ENCODE measurements around the gene NETO2. TPM values are rescaled to one million over a fixed set of nuclear protein-coding genes. Genes with fewer than 3 reads are reported as not detected.

Gene NETO2
- total and polyA plus RNA-seq, 2 of the 13 experiments (the other 11 are each of a cell fraction or from before 2014, with no cell fraction given): 8.2 to 13.5 TPM

GRCh38 chr16:47096297-47096696, 47.4 kb downstream of the NETO2 start (continued):
- TF ChIP-seq FOXP4 (CRISPR knock-in tag; IDR thresholded peaks at IDR 0.05) (no peak), RFXAP (CRISPR knock-in tag; IDR thresholded peaks at IDR 0.05; ENCODE audit: borderline replicate concordance) (no peak)

- H3K4me3 ChIP-seq (replicated peaks in 1 of 3; ENCODE audit: insufficient read depth in 1 of 3, low read depth in 2 of 3, low read length in 3 of 3): no peak overlapping the region
- DNase-seq (ENCODE audit: low spot score) (no peak), ATAC-seq (no peak), FAIRE-seq (no peak)
- no peak for TF ChIP-seq ZBTB8A (CRISPR knock-in tag; IDR thresholded peaks at IDR 0.05; ENCODE audit: borderline replicate concordance, low read depth)
- POLR2A ChIA-PET: no interaction called here
- WGBS (ENCODE audit: low lambda C conversion rate): 43% methylated on average over 6 of the region's 6 CpGs
- H4K20me1 ChIP-seq (ENCODE audit: insufficient read depth, low read length): no peaks in the 10 kb centered on the region
- CTCF ChIA-PET (ENCODE audit: low intra/inter-chr PET ratio, low total read pairs): no interaction called here
- H3K9me3 ChIP-seq (ENCODE audit: low read length): no peaks in the 10 kb centered on the region
- BruUV-seq (replicated peaks): no TSS peak
- H3K27me3 ChIP-seq (ENCODE audit: control insufficient read depth in 1 of 2, insufficient read depth in 2 of 2, low read length in 2 of 2): peaks cover 0 to 9% of the 10 kb centered on the region in 2 experiments; a peak in 1 of 5 replicates
- in situ Hi-C loops (cut with HindIII; ENCODE audit: extremely low pct_ligation_motif_present, low pct_unique_long_range_greater_than_20kb): no loop called here
- H3K4me2 ChIP-seq (ENCODE audit: low read depth, low read length): no peak overlapping the region
- no peaks in the 10 kb centered on the region for H3K79me2 ChIP-seq (ENCODE audit: insufficient read depth, low read length)
- H2AFZ ChIP-seq (ENCODE audit: low read length): no peak overlapping the region
- intact Hi-C loops (cut with micrococcal nuclease; ENCODE audit: unreplicated experiment): no loop called here
- no peak overlapping the region for H3K9ac ChIP-seq (ENCODE audit: insufficient read depth, low read depth, low read length)
- H3K27ac ChIP-seq (ENCODE audit: extremely low read length, insufficient read depth, low read length): no peak overlapping the region
- no peaks in the 10 kb centered on the region for H3K36me3 ChIP-seq (replicated peaks in 1 of 2; ENCODE audit: control insufficient read depth in 1 of 2, insufficient read depth in 2 of 2, low read length in 2 of 2)
- H3K4me1 ChIP-seq (ENCODE audit: insufficient read depth, low read length): no peaks in the 10 kb centered on the region
Observed at GRCh38 chr16:47084198-47084597, 59.5 kb downstream of the NETO2 start.

GRCh38 chr16:47082099-47082865, 61.5 kb downstream of the NETO2 start:
- BruUV-seq (replicated peaks): no TSS peak
- H3K4me1 ChIP-seq (ENCODE audit: insufficient read depth, low read length): no peaks in the 10 kb centered on the region
- no peak overlapping the region for H3K4me3 ChIP-seq (replicated peaks in 1 of 3; ENCODE audit: insufficient read depth in 1 of 3, low read depth in 2 of 3, low read length in 3 of 3)
- no peaks in the 10 kb centered on the region for H4K20me1 ChIP-seq (ENCODE audit: insufficient read depth, low read length)
- H3K79me2 ChIP-seq (ENCODE audit: insufficient read depth, low read length): no peaks in the 10 kb centered on the region
- CTCF ChIA-PET (ENCODE audit: low intra/inter-chr PET ratio, low total read pairs): no interaction called here
- in situ Hi-C loops (cut with HindIII; ENCODE audit: extremely low pct_ligation_motif_present, low pct_unique_long_range_greater_than_20kb) (no loop called here), intact Hi-C loops (cut with micrococcal nuclease; ENCODE audit: unreplicated experiment) (no loop called here)
- H3K9me3 ChIP-seq (ENCODE audit: low read length): no peaks in the 10 kb centered on the region
- peaks cover 0 to 9% of the 10 kb centered on the region in 2 experiments; a peak in 2 of 5 replicates for H3K27me3 ChIP-seq (ENCODE audit: control insufficient read depth in 1 of 2, insufficient read depth in 2 of 2, low read length in 2 of 2)
- H3K9ac ChIP-seq (ENCODE audit: insufficient read depth, low read depth, low read length): no peak overlapping the region
- H2AFZ ChIP-seq (ENCODE audit: low read length): no peak overlapping the region
- ATAC-seq (no peak), FAIRE-seq (no peak), DNase-seq (ENCODE audit: low spot score) (no peak)
- POLR2A ChIA-PET: no interaction called here
- H3K36me3 ChIP-seq (replicated peaks in 1 of 2; ENCODE audit: control insufficient read depth in 1 of 2, insufficient read depth in 2 of 2, low read length in 2 of 2): no peaks in the 10 kb centered on the region
- no peak overlapping the region for H3K4me2 ChIP-seq (ENCODE audit: low read depth, low read length)
- H3K27ac ChIP-seq (ENCODE audit: extremely low read length, insufficient read depth, low read length): no peak overlapping the region
- 51% methylated on average over 2 of the region's 2 CpGs for WGBS (ENCODE audit: low lambda C conversion rate)
- TF ChIP-seq SMYD3 (CRISPR knock-in tag; IDR thresholded peaks at IDR 0.05) (no peak), DZIP1 (CRISPR knock-in tag; IDR thresholded peaks at IDR 0.05) (no peak), ZNF503 (CRISPR knock-in tag; IDR thresholded peaks at IDR 0.05) (no peak), ZNF558 (CRISPR knock-in tag; IDR thresholded peaks at IDR 0.05; ENCODE audit: borderline replicate concordance) (no peak), ZNF616 (CRISPR knock-in tag; IDR thresholded peaks at IDR 0.05; ENCODE audit: low read depth) (no peak), ZNF766 (CRISPR knock-in tag; IDR thresholded peaks at IDR 0.05; ENCODE audit: borderline replicate concordance) (no peak)

All from HepG2 (cell line).